DMS153 treated with DMSO at 0.1 percent for 48 hours (cell line): Measurements from ENCODE around the gene MAP3K7.
"Not testable (repeated sequence)": the region's sequence is repeated elsewhere in the genome, so short reads cannot be mapped to it uniquely, and the experiment has no call there.

Experiments used
- DNase-seq: peaks from one replicate; lab custom pipeline; 2025; ENCODE audit not compliant: unreplicated experiment; lab: John Stamatoyannopoulos, UW

Gene MAP3K7

DNA sequence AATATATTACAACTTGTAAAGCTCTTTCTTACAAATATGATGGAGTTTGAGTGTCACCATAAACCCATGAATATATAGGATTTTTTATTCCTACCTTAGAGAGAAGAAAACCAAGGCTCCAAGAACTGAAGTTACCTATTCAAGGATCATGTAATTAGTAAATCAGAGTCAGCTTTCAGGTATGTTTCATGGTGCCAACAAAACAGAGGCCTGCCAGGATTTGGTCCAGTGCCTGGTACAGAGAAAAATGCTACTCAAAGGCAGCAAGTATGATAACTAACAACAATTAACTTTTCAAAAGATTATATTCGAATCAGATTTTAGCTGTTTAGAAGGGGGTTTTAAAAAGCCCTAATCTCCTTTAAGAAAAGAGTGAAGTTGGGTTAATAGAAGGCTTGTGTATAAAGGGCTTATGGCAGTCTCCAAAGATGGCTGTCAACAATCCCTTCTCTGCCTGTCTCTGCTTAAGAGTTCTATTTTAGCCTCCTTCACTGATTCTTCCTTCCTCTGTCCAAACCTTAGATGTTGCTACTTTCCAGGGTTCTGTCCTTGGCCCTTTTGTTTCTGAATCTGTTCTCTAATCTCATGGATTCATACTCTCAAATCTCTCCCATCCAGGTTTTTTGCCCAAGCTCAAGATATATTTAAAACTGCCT, 7.8 kb downstream of the MAP3K7 start:
- DNase-seq, result no peak

DNA sequence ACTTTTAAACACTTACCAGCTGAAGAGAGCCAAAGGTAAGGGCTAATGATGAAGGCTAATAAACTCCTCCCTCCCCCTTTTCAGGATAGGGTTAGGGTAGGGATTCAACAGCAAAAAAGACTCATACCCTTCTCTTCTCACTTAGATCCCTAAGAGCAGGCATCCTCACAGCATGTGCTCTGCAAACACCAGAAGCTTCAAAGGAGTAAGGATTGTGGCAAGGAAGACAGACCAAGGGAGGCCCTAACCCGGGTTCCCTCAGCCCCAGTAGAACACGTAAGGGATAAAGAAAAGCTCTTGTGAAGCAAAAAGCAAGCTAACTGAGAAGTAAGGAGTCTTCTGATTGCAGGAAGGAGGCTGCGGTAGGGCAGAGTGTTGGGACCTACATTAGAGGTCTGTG, 11.6 kb downstream of the MAP3K7 start:
- DNase-seq, result no peak

DNA sequence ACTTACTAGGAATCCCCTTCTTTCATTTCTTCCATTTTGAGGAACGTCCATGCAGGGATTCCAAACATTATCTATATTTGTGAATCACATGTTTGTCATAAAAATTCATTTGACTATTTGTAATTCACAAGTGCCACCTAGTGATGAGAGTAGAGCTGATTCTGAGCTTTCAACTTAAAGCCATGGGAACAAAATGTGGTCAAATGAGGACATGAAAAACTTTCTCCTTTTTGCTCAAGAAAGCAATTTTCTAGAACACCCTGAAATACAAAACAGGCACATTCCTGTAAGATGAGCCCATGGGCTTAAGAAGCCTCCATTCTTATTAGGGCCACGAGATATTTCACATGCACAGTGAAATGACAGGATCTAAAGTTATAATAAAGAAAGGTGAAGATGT, 12.3 kb downstream of the MAP3K7 start:
- no peak for DNase-seq

DNA sequence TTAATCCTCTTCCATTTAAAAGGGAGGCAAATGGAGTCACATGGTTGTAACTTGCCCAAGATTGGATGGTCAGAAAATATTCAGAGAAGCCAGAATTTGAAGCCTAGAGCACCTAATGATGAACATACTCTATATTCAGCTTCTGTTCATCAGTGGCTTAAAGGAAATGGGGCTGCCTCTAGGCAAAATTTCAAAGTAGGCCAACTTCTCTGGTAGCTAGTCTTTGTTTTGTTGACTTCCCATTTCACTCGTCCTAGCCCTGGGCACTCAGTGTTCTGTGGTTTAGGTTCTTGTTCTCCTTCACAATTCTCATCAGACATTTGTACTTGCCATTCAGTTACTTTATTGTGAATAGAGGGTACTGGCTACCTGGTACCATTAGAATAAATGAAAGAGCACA, 13.2 kb downstream of the MAP3K7 start:
- DNase-seq, result no peak

DNA sequence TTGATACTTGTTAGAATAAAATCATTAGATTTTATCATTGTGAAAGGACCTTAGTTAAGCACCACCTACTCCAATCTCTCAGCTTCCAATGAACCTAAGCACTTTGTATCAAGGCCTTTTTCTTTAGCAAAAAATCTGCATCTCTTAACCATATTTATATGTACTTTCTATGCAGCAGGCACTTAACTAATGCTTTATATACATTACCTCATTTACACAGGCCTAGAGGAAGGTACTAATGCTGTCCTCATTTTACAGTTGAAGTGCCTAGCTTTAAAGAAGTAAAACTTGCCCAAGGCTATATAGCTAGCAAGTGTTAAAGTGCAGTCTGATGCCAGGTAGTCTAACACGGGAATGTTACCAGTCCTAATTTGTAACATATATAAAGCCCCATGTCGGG, 14.0 kb downstream of the MAP3K7 start:
- DNase-seq, result no peak

DNA sequence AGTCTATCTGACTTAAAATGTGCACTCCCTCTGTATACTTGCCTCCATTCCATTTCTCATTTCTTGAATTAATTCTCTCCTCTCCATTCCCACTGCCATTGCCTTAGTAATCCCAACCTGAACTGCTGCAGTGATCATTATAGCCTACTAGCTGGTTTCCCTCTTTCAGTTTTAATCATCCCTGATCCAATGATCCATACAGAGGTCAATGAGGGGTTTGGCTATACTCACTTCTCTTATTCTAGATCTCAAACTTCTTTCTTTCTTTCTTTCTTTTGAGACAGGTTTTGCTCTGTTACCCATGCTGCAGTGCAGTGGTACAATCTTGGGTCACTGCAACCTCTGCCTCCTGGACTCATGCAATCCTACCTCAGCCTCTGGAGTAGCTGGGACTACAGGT, 17.6 kb downstream of the MAP3K7 start:
- DNase-seq, result no peak

DNA sequence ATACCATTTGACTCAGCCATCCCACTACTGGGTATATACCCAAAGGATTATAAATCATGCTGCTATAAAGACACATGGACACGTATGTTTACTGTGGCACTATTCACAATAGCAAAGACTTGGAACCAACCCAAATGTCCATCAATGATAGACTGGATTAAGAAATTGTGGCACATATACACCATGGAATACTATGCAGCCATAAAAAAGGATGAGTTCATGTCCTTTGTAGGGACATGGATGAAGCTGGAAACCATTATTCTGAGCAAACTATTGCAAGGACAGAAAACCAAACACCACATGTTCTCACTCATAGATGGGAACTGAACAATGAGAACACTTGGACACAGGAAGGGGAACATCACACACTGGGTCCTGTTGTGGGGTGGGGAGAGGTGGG, 19.2 kb downstream of the MAP3K7 start:
- DNase-seq, result not testable (repeated sequence)

DNA sequence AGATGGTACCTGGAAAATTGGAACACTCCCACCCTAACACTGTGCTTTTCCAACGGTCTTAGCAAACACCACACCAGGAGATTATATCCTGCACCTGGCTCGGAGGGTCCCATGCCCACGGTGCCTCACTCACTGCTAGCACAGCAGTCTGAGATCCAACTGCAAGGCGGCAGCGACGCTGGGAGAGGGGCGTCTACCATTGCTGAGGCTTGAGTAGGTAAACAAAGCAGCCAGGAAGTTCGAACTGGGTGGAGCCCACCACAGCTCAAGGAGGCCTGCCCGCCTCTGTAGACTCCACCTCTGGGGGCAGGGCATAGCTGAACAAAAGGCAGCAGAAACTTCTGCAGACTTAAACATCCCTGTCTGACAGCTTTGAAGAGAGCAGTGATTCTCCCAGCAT, 24.5 kb downstream of the MAP3K7 start:
- not testable (repeated sequence) for DNase-seq

DNA sequence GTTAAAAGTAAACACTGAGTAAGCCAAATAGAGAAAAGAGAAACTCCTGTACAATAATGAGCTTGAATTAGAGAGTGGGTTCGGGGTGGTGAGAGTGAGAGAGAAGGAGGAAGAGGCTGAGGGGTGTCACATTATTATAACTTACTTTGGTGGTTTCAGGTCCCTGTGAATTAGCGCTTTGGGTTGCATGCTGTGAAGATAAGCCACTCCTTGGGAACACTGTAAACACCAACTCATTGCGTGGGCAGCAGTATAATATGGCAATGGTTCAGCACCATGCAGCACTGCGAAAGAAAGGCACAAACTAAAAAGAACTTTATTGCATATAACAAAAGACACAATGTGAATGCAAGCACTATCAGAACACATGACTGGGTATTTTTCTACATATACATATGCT, 26.9 kb downstream of the MAP3K7 start:
- no peak for DNase-seq

DNA sequence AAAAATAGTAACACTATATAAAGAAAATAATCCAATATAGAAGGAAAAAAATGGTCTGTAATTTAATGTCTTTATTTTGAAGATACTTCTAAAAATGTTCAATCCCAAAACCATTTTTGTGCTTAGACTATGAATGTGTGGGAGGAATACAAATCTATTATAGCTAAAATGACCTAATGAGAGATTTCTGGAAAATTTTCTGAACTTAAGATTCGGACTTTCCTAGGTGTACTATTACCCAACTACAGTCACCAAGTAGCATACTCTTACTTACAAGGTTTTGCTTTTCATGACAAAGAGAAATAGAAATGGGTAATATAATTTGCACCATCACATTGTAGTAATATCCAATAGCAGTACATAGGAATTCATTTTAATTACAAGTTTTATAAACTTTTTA, 29.9 kb downstream of the MAP3K7 start:
- no peak for DNase-seq

DNA sequence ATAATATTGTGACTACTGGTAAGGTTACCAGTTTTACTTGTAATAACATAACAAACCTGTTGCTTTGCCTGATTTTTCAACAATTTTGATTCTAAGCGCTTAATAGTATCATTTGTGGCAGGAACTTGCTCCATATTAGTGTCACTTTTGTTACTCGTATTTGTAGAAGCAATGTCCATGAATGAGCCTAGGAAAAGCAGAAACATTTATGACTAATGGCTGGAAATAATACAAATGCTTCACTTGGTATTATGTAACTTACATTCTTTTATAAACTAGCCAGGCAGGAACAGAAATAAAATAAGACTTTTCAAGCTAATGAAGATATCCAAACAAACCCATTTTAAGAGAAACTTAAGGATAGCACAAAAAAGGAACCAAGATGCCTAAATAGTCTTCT, 38.9 kb downstream of the MAP3K7 start:
- DNase-seq, result no peak

DNA sequence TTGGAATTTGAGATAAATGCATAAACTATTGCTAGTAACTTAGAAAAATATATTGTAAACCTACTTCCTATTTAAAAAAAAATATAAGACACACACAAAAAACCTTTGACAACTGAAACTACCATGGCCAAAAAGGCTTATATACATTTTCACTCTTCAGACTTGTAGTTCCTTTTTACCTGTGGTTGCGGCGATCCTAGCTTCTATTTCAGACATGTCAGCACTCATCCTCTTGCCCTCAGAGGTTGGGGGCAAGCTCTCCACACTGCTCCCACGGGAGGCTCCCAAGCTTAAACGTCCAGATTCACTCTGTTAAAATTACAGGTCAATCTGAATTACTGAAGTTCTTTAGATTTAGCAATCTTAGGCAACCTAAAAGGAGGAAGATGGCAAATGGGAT, 39.8 kb downstream of the MAP3K7 start:
- DNase-seq, result no peak

DNA sequence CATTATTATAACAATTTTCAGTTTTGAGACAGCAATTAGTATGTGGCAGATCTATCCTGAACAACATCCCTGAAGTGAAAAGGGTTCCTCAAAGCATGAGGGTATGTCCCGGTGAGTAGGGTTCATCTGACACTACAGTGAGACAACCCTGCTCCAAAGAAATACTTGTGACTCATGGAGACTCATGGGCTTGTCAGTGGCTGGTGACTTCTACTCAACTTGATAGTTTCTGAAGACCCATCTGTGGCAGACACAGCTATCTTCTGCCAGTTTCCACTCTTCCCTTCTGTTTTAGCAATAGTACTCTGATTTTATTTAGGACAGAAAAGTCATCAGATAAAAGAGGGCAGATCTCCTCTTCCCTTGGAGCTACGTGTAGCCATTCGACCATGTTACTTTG, 41.4 kb downstream of the MAP3K7 start:
- no peak for DNase-seq

DNA sequence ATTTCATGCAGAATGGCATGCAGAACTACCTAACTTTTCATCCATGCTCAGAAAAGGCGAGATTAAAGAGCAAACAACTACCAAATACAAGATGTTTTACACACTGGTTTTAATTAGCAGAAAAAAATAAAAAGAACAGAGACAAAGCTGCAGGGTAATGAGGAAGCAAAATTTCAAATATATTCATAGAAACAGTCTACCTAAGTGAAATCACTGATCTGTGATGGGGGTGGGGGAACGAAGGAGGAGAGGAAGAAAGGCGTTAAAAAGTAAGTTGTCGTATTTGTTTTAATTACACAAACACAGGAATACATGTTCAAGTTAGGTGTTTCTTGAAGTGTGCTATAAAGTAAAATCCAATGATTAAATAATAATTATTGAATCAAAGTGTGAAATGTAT, 42.1 kb downstream of the MAP3K7 start:
- DNase-seq, result no peak

DNA sequence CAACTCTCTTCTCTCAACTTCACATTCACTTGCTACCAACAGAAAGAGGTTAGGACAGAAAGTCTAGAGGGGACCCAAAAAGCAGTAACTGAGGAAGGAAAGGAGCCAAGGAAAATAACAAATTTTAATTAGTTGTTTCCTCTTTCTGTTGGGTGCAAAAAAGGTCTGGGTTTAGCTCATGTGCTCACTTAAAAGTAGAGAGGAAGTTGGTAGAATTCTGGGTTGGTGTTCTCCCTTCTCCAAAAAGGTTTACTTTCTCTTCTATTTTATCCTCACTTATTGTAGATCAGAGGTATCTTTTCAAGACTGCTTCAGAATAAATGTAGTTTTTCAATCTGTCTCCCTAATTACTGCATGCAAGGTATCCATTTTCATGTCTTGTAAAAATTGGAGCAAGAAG, 42.8 kb downstream of the MAP3K7 start:
- no peak for DNase-seq

DNA sequence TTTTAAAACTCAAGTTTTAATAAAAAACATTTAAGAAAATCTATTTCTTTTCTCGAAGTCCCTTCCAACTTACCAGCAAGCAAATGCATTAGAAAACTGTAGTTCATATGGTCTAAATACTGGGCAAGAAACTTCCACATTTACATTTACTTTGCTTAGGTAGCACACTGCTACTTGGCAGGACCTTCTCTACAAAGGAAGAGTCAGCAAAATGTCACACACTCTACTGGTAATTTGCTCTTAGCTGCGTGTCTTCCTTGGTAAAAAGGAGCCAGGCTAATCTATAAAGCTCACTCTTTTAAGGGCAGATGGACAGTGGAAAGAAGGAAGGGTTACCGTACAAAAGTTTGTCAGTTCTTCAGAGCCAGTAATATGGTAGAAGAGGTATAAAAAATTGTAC, 45.7 kb downstream of the MAP3K7 start:
- no peak for DNase-seq

DNA sequence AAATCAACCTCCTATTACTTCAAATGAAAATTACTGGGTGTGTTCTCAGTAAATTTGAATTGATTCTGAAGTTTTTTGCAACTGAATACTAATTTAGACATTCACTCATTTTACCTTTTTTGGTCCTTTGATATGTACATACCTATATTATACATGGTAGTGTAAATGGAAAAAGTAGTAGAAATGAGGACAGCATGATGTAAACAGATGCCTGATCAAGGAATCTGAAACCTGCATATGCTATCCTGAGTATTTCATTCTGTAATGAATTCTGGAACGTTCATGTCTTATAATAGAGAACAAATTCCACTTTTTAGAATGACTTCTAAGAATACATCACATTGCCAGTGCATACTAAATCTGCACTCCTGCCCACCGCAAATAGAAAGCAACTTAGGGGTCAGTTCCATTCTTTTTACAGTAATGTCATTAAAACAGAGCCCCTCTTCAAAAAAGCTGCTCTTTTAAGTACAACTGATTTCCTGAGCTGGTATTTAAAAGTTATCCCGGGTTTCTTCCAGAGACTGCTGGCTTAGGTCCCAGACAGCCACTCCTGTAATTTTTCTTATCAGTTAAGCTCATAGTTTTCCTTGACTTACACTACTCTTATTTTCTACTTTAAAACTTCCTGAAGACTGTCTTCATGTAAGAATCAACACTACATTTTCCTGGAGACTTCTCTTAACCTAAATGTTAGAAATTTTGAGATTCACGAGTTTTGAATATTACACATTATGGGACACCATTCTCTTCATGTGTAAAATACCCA, 48.4 kb downstream of the MAP3K7 start:
- no peak for DNase-seq

DNA sequence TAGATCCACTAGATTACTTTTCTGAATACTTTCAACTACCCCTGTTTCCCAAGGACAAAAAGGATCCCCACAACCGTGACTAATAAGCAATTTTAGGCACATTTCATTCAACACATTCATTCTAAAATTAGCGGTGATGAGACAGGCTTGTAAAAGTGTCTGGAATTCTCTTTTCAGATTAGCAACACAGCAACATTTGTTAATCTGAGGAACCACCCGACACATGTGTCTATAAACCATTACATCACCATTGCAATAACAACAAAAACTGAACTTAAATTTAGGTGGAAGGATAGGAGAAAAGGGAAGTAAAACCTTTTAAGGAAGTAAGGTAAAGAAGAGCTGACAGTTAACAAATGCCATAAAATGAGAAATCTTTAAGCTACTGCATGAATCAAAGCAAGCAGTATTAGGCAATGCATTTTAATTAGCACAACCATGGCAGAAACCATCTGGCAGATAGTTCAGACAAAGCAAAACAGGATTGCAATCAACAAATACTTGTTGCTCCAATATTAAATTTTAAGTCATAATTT, 49.1 kb downstream of the MAP3K7 start:
- no peak for DNase-seq

DNA sequence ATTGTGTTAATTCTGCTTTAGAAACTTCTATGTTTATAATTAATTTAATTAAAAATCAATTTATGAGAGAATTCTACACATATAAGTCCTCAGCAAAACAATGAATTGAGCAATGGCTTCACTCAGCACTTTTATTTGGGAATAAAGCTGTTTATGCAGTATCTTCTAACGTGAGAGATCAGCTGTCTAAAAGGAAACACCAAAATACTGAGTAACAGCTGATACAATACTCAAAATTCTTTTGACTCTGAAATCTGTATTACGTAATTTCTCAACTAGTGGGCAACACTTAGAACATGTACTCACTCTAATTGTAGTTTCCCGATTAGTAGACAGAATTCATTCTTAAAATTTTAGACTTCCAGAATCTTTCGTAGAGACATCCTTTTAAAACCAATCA, 49.8 kb downstream of the MAP3K7 start:
- DNase-seq, result no peak

DNA sequence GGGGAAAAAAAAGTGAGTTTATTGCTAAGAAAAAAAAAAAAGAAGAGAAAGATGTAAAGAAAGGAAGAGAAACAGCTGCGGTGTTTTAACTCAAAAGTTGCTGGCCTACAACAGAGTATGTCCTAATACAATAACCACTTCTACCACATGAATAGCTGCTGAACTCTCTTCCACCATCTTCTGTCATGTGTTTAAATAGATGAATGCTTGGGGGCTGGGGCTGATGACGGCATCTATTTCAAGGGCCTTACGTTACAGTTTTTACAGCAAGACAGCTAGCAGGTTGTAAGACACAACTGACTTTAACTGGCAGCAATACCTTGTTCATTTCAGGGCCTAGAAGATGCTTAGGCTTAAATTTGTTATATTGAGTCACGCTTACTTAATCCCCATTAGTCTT, 50.4 kb downstream of the MAP3K7 start:
- DNase-seq, result no peak

DNA sequence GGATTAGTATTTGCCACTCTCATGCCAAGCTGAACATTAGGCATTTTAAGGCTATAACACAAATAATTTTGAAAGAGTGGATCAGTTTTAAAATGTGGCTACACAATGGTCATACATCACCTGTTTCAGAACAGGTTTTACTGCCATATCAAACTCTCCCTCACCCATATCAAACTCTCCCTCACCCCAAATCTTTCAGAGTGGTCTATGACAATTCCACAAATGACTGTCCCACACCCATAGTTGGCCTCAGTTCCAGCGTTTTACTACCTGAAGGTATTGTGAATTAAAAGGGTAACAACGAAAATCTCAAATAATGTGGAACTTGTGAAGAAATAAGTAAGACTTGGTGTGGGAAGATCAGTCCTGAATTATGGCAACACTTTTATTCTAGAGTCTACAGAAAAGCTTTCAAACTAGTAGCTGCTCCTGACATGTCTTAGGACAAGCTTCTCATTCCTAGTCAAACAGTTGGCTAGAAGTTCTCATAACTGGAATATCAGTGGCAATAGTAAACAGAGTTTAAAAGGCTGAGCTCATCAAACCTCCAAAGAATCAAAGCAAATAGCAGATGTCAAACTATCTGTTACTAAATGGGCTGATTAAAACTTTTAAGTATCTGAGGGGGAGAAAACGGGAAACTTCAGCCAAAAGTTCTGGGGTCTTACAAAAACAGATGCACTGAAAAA, 52.4 kb downstream of the MAP3K7 start:
- DNase-seq, result no peak
